Measurements from ENCODE around the gene MADCAM1.

The MADCAM1 gene

DNA sequence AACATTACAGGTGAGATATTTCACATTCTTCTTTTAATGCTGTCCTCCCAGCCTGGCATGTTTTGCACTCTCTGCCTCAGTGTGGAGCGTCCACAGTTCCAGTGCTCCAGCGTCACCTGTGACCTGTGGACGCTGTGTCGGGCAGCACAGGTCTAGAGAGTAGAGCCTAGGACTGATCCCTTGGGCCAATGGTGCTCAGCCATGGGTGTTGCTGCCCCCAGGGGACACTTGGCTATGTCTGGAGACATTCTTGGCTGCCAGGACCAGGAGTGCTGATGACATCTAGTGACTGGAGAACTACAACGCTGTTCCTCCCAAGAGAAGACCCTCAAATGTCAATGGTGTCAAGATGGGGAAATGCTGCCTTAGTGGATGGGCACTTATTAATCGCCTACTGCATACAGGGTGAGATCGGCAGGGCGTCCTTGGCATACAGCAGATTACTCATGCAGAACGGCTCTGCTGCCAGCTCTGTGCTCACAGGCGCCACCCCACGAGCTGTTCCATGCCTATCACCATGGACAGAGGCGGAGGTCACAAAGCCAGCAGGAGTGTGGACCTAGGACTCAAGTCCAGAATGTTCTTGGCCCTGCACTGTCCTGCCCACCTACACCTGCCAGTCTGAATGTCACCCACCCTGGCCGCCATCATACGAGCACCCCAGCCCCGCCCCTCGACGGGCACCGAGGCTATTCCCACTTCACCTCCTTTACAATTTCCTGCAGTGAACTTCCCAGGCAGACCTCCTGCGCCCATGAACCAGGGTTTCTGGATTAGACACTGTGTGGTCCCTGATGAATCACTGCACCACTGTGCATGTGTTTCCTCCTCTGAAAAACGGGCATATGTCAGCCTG, 13.9 kb upstream of the MADCAM1 start:
- TF ChIP-seq ZFP30 (CRISPR knock-in tag; IDR thresholded peaks at IDR 0.05), result no peak
- TF ChIP-seq TOX (CRISPR knock-in tag; IDR thresholded peaks at IDR 0.05; ENCODE audit: borderline replicate concordance), result no peak
- TF ChIP-seq OSR1 (CRISPR knock-in tag; IDR thresholded peaks at IDR 0.05), result no peak
- TF ChIP-seq GLIS3 (CRISPR knock-in tag; IDR thresholded peaks at IDR 0.05), result no peak
- TF ChIP-seq, protein P1, sequence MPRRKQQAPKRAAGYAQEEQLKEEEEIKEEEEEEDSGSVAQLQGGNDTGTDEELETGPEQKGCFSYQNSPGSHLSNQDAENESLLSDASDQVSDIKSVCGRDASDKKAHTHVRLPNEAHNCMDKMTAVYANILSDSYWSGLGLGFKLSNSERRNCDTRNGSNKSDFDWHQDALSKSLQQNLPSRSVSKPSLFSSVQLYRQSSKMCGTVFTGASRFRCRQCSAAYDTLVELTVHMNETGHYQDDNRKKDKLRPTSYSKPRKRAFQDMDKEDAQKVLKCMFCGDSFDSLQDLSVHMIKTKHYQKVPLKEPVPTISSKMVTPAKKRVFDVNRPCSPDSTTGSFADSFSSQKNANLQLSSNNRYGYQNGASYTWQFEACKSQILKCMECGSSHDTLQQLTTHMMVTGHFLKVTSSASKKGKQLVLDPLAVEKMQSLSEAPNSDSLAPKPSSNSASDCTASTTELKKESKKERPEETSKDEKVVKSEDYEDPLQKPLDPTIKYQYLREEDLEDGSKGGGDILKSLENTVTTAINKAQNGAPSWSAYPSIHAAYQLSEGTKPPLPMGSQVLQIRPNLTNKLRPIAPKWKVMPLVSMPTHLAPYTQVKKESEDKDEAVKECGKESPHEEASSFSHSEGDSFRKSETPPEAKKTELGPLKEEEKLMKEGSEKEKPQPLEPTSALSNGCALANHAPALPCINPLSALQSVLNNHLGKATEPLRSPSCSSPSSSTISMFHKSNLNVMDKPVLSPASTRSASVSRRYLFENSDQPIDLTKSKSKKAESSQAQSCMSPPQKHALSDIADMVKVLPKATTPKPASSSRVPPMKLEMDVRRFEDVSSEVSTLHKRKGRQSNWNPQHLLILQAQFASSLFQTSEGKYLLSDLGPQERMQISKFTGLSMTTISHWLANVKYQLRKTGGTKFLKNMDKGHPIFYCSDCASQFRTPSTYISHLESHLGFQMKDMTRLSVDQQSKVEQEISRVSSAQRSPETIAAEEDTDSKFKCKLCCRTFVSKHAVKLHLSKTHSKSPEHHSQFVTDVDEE (CRISPR knock-in tag; IDR thresholded peaks at IDR 0.05), result no peak
- no peak for TF ChIP-seq ZNF565 (CRISPR knock-in tag; conservative IDR thresholded peaks at IDR 0.05; ENCODE audit: low read depth)
- no peak for TF ChIP-seq ARNTL (CRISPR knock-in tag; IDR thresholded peaks at IDR 0.05; ENCODE audit: borderline replicate concordance, low read depth)
- TF ChIP-seq TCF4 (CRISPR knock-in tag; IDR thresholded peaks at IDR 0.05; ENCODE audit: borderline replicate concordance), result no peak
- TF ChIP-seq ISL1 (CRISPR knock-in tag; IDR thresholded peaks at IDR 0.05), result no peak
- no peak for TF ChIP-seq ESRRG (CRISPR knock-in tag; IDR thresholded peaks at IDR 0.05)

DNA sequence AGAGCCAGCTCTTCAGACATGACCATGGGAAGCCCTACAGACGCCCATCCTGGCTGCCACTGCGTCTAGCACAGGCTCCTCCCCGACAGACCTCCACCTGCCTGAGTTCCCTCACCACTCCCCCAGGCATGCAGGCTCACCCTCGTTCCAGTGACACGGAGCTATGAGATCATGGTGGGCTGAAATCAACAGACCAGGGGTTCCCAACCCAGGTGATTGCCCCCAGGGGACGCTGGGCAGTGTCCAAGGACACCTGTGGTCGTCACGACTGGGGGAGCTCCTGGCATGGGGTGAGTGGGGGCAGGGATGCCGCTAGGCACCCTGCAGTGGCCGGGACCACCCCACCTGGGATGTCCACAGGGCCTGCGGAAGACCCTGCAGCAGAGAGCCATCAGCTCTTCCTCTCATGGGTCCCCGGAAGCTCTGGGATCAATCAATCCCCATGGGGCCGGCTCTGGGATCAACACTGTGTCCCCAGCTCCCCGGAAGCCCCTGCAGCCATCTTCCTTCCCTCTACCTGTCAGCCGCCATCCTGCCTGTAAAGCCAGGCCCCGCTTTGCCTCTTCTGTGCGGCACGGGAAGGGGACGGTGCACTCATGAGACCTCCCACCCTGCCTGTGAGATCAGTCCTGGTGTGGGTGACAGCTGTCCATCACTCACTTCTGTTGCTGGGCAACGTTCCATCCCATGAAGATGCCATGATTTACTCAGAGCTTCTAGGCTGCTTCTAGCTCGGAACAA, 12.8 kb upstream of the MADCAM1 start:
- TF ChIP-seq TCF4 (CRISPR knock-in tag; IDR thresholded peaks at IDR 0.05; ENCODE audit: borderline replicate concordance) (no peak), ZNF8 (CRISPR knock-in tag; IDR thresholded peaks at IDR 0.05) (no peak), ZC3H10 (CRISPR knock-in tag; IDR thresholded peaks at IDR 0.05) (no peak), TOX (CRISPR knock-in tag; IDR thresholded peaks at IDR 0.05; ENCODE audit: borderline replicate concordance) (no peak), ZFP30 (CRISPR knock-in tag; IDR thresholded peaks at IDR 0.05) (no peak)
- TF ChIP-seq, protein P1 (CRISPR knock-in tag; IDR thresholded peaks at IDR 0.05), result no peak
- ATAC-seq, result no peak

More for the DNA sequence above, 13.9 kb upstream of the MADCAM1 start:
- no peak for ATAC-seq

DNA sequence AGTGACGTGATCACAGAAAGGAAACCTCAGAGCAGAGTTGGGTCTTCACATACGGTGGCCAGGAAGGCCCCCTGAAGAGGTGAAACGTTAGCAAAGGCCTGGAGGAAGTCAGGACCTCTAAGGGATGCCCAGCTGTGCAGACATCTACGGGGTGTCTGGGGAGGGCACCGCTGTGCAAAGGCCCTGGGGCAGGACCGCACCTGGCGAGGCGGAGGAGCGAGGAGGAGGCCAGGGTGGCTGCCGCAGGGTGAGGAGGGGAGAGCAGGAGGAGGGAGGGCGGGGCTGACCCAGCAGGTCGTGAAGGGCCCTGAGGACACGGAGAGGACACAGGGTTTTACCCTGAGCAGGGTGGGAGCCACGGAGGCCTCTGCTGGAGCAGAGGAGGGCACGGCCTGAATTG, 11.8 kb upstream of the MADCAM1 start:
- no peak for ATAC-seq
- no peak for TF ChIP-seq GLIS3 (CRISPR knock-in tag; IDR thresholded peaks at IDR 0.05)
- TF ChIP-seq ISL1 (CRISPR knock-in tag; IDR thresholded peaks at IDR 0.05), result no peak
- no peak for TF ChIP-seq ZNF70 (CRISPR knock-in tag; IDR thresholded peaks at IDR 0.05)
- TF ChIP-seq, protein P2, sequence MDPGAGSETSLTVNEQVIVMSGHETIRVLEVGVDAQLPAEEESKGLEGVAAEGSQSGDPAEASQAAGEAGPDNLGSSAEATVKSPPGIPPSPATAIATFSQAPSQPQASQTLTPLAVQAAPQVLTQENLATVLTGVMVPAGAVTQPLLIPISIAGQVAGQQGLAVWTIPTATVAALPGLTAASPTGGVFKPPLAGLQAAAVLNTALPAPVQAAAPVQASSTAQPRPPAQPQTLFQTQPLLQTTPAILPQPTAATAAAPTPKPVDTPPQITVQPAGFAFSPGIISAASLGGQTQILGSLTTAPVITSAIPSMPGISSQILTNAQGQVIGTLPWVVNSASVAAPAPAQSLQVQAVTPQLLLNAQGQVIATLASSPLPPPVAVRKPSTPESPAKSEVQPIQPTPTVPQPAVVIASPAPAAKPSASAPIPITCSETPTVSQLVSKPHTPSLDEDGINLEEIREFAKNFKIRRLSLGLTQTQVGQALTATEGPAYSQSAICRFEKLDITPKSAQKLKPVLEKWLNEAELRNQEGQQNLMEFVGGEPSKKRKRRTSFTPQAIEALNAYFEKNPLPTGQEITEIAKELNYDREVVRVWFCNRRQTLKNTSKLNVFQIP (CRISPR knock-in tag; IDR thresholded peaks at IDR 0.05; ENCODE audit: borderline replicate concordance, low read depth), result no peak
- TF ChIP-seq TOX (CRISPR knock-in tag; IDR thresholded peaks at IDR 0.05; ENCODE audit: borderline replicate concordance), result no peak
- TF ChIP-seq TCF4 (CRISPR knock-in tag; IDR thresholded peaks at IDR 0.05; ENCODE audit: borderline replicate concordance), result no peak
- no peak for TF ChIP-seq ZFP30 (CRISPR knock-in tag; IDR thresholded peaks at IDR 0.05)
- no peak for TF ChIP-seq CSDC2 (CRISPR knock-in tag; IDR thresholded peaks at IDR 0.05)
- TF ChIP-seq ARNTL (CRISPR knock-in tag; IDR thresholded peaks at IDR 0.05; ENCODE audit: borderline replicate concordance, low read depth), result no peak
- TF ChIP-seq, protein P1 (CRISPR knock-in tag; IDR thresholded peaks at IDR 0.05), result no peak
- TF ChIP-seq, protein P3, sequence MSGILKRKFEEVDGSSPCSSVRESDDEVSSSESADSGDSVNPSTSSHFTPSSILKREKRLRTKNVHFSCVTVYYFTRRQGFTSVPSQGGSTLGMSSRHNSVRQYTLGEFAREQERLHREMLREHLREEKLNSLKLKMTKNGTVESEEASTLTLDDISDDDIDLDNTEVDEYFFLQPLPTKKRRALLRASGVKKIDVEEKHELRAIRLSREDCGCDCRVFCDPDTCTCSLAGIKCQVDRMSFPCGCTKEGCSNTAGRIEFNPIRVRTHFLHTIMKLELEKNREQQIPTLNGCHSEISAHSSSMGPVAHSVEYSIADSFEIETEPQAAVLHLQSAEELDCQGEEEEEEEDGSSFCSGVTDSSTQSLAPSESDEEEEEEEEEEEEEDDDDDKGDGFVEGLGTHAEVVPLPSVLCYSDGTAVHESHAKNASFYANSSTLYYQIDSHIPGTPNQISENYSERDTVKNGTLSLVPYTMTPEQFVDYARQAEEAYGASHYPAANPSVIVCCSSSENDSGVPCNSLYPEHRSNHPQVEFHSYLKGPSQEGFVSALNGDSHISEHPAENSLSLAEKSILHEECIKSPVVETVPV (CRISPR knock-in tag; IDR thresholded peaks at IDR 0.05), result no peak
- no peak for TF ChIP-seq ESRRG (CRISPR knock-in tag; IDR thresholded peaks at IDR 0.05)
- no peak for TF ChIP-seq ZNF8 (CRISPR knock-in tag; IDR thresholded peaks at IDR 0.05)
- TF ChIP-seq ZNF565 (CRISPR knock-in tag; conservative IDR thresholded peaks at IDR 0.05; ENCODE audit: low read depth), result no peak
- TF ChIP-seq, protein P4, sequence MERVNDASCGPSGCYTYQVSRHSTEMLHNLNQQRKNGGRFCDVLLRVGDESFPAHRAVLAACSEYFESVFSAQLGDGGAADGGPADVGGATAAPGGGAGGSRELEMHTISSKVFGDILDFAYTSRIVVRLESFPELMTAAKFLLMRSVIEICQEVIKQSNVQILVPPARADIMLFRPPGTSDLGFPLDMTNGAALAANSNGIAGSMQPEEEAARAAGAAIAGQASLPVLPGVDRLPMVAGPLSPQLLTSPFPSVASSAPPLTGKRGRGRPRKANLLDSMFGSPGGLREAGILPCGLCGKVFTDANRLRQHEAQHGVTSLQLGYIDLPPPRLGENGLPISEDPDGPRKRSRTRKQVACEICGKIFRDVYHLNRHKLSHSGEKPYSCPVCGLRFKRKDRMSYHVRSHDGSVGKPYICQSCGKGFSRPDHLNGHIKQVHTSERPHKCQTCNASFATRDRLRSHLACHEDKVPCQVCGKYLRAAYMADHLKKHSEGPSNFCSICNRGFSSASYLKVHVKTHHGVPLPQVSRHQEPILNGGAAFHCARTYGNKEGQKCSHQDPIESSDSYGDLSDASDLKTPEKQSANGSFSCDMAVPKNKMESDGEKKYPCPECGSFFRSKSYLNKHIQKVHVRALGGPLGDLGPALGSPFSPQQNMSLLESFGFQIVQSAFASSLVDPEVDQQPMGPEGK (CRISPR knock-in tag; IDR thresholded peaks at IDR 0.05; ENCODE audit: borderline replicate concordance), result no peak
